OCI-LY7 (cell line): ENCODE data around the gene CTSA. TPM values are rescaled to one million over a fixed set of nuclear protein-coding genes. Genes with fewer than 3 reads are reported as not detected.
A peak's percentile ranks its signal among the peaks of the same experiment; 100 is the strongest.

Experiments used
- BruUV-seq: library from RNA; stranded (reverse); fragments of 400-500 nt; replicated peaks from 2 replicates; lab custom pipeline; 2021; lab: Mats Ljungman, UMichigan
- CTCF ChIA-PET: fragments of 300-600 bp; sonication (Branson Sonifier 250); formaldehyde crosslinking; loops from one replicate; lab custom pipeline; 2022; ENCODE audit warnings: antibody characterized with exemption; ENCODE audit not compliant: unreplicated experiment; lab: Charles Lee
- POLR2A ChIA-PET: fragments of 300-600 bp; sonication (Branson Sonifier 250); formaldehyde crosslinking; loops from one replicate; lab custom pipeline; 2022; ENCODE audit warnings: antibody characterized with exemption; lab: Charles Lee
- DNase-seq: peaks from one replicate; pipeline ENCODE4 v3.0.0-alpha.2; 2015; ENCODE audit warnings: low spot score
- H2AFZ ChIP-seq: fragments of 200-600 bp; sonication (generic), shearing (Covaris generic); 2 replicates; pipeline ENCODE4 v1.6.1; 2014; ENCODE audit warnings: mild to moderate bottlenecking, antibody characterized with exemption, low read length, moderate library complexity
- H3K27ac ChIP-seq: fragments of 200-600 bp; sonication (generic); 2 replicates; pipeline ENCODE4 v1.5.1; 2014; ENCODE audit warnings: mixed run types, low read depth, mild to moderate bottlenecking, moderate library complexity, low read length, inconsistent platforms; ENCODE audit not compliant: poor library complexity, severe bottlenecking
- H3K36me3 ChIP-seq: fragments of 200-600 bp; sonication (generic); 2 replicates; pipeline ENCODE4 v1.6.1; 2014; ENCODE audit warnings: mild to moderate bottlenecking, antibody characterized with exemption, low read length, moderate library complexity, mixed read lengths; ENCODE audit not compliant: insufficient read depth
- H3K4me1 ChIP-seq: fragments of 200-600 bp; sonication (generic); 2 replicates; pipeline ENCODE4 v1.5.1; 2014; ENCODE audit warnings: mild to moderate bottlenecking, low read length; ENCODE audit not compliant: insufficient read depth, poor library complexity, severe bottlenecking
- H3K4me2 ChIP-seq: fragments of 200-600 bp; sonication (generic); 2 replicates; pipeline ENCODE4 v1.6.1; 2014; ENCODE audit warnings: mild to moderate bottlenecking, low read length
- H3K4me3 ChIP-seq: fragments of 200-600 bp; sonication (generic); 2 replicates; pipeline ENCODE4 v1.5.1; 2014; ENCODE audit warnings: mild to moderate bottlenecking, low read depth, low read length; ENCODE audit not compliant: poor library complexity, severe bottlenecking
- H3K79me2 ChIP-seq: fragments of 200-600 bp; sonication (generic); 2 replicates; pipeline ENCODE4 v1.6.1; 2016; ENCODE audit warnings: low read depth, mild to moderate bottlenecking, low read length, moderate library complexity, mixed read lengths; ENCODE audit not compliant: insufficient read depth
- H3K9me2 ChIP-seq: fragments of 200-600 bp; sonication (generic); 2 replicates; pipeline ENCODE4 v1.6.1; 2016; ENCODE audit warnings: mild to moderate bottlenecking, low read length, mixed read lengths; ENCODE audit not compliant: insufficient read depth
- H3K9me3 ChIP-seq: fragments of 200-600 bp; sonication (generic); 2 replicates; pipeline ENCODE4 v1.6.1; 2014; ENCODE audit warnings: mild to moderate bottlenecking, mixed run types, low read length, mixed read lengths
- H4K20me1 ChIP-seq: fragments of 200-600 bp; sonication (generic); 2 replicates; pipeline ENCODE4 v1.6.1; 2014; ENCODE audit warnings: mild to moderate bottlenecking, antibody characterized with exemption, low read length, moderate library complexity, mixed read lengths; ENCODE audit not compliant: insufficient read depth
- CTCF ChIP-seq: fragments of 200-600 bp; sonication (generic); conservative IDR thresholded peaks from 2 replicates; pipeline ENCODE4 v1.5.1; 2014; ENCODE audit warnings: mild to moderate bottlenecking, antibody characterized with exemption, low read length, moderate library complexity, mixed read lengths
- EZH2phosphoT487 ChIP-seq: fragments of 200-600 bp; sonication (generic); IDR thresholded peaks from 2 replicates; pipeline ENCODE4 v1.6.1; 2018; ENCODE audit warnings: low read depth, borderline replicate concordance, mild to moderate bottlenecking, mixed run types, antibody characterized with exemption, low read length, moderate library complexity, mixed read lengths
- intact Hi-C: fragments of 100-400 bp; cut with micrococcal nuclease; formaldehyde crosslinking; loops from one replicate; pipeline ENCODE4 v1.10.0; 2022; ENCODE audit not compliant: unreplicated experiment
- total RNA-seq, 2 experiments: library from RNA; depleted of rRNA in 1 of 2; stranded (reverse); fragments of >200 nt in 1 of 2; shearing (Covaris generic) in 1 of 2; gene quantifications; 2 replicates each; pipeline ENCODE4 v1.2.3, GENCODE V29; 2014 to 2022

CTSA gene
- total RNA-seq, 2 experiments from 2014 or later: 27.1 to 36.4 TPM

GRCh38 chr20:45842169-45842812, 48.8 kb upstream of the CTSA start:
- peak overlapping the region; percentile 13; the same call in 1 of the 2 replicates for H2AFZ ChIP-seq
- no peaks in the 10 kb centered on the region for H3K79me2 ChIP-seq
- ChIA-PET POLR2A (interaction anchor here (0.6 to 2.4 kb wide), 12 partner anchors 10 to 166 kb away, joined by 3 to 11 read pairs (median 5); partner anchors contain the start of genes ACOT8, SNX21, ZSWIM1 and ZSWIM3), CTCF (interaction anchor here (0.7 to 1.2 kb wide), 2 partner anchors 20 to 128 kb away, joined by 3 to 4 read pairs; no protein-coding TSS in a partner anchor)
- no peaks in the 10 kb centered on the region for H3K9me2 ChIP-seq
- peak overlapping the region; percentile 58 for H3K4me2 ChIP-seq
- TF ChIP-seq CTCF (no peak), EZH2phosphoT487 (no peak)
- peak overlapping the region; percentile 12 for H3K4me3 ChIP-seq
- H3K36me3 ChIP-seq: peaks cover 32% of the 10 kb centered on the region; the same call in 1 of the 2 replicates
- no peaks in the 10 kb centered on the region for H4K20me1 ChIP-seq
- peaks cover 20% of the 10 kb centered on the region for H3K4me1 ChIP-seq
- H3K9me3 ChIP-seq: no peaks in the 10 kb centered on the region
- intact Hi-C loops: no loop called here
- TSS peak; percentile 35 for BruUV-seq
- peak; percentile 84 for DNase-seq
- peak overlapping the region; percentile 66 for H3K27ac ChIP-seq

GRCh38 chr20:45843506-45843905, 47.6 kb upstream of the CTSA start:
- DNase-seq: no peak
- CTCF ChIA-PET: no interaction called here
- Histone ChIP-seq H3K9me3 (no peaks in the 10 kb centered on the region), H3K4me3 (no peak overlapping the region), H3K79me2 (no peaks in the 10 kb centered on the region), H3K4me2 (no peak overlapping the region), H4K20me1 (no peaks in the 10 kb centered on the region), H3K36me3 (peaks cover 32% of the 10 kb centered on the region; the same call in 1 of the 2 replicates), H2AFZ (no peak overlapping the region), H3K4me1 (peaks cover 20% of the 10 kb centered on the region), H3K9me2 (no peaks in the 10 kb centered on the region), H3K27ac (no peak overlapping the region)
- POLR2A ChIA-PET: no interaction called here
- BruUV-seq: no TSS peak
- intact Hi-C loops: no loop called here
- TF ChIP-seq CTCF: no peak
- no peak for TF ChIP-seq EZH2phosphoT487

- peaks cover 32% of the 10 kb centered on the region; the same call in 1 of the 2 replicates for H3K36me3 ChIP-seq
- H3K9me3 ChIP-seq: no peaks in the 10 kb centered on the region
- TF ChIP-seq EZH2phosphoT487 (no peak), CTCF (no peak)
- DNase-seq: no peak
- H3K4me1 ChIP-seq: peaks cover 20% of the 10 kb centered on the region
- no peak overlapping the region for H3K27ac ChIP-seq
- POLR2A ChIA-PET: interaction anchor here (1.1 kb wide), 1 partner anchor 13 kb away, joined by 4 read pairs; no protein-coding TSS in a partner anchor
- intact Hi-C loops: no loop called here
- no peak overlapping the region for H3K4me2 ChIP-seq
- H3K9me2 ChIP-seq: no peaks in the 10 kb centered on the region
- no peaks in the 10 kb centered on the region for H4K20me1 ChIP-seq
- CTCF ChIA-PET: no interaction called here
- no TSS peak for BruUV-seq
- no peaks in the 10 kb centered on the region for H3K79me2 ChIP-seq
- H3K4me3 ChIP-seq: no peak overlapping the region
- no peak overlapping the region for H2AFZ ChIP-seq
Measured at GRCh38 chr20:45845452-45845851, 45.7 kb upstream of the CTSA start.
